ENCODE results near the gene WDR36. TPM values are rescaled to one million over a fixed set of nuclear protein-coding genes. Genes with fewer than 3 reads are reported as not detected.

WDR36 gene
- total and polyA plus RNA-seq, 2 of the 13 experiments (the other 11 are each of a cell fraction or from before 2014, with no cell fraction given): 18.2 to 40.6 TPM

- H3K4me3 ChIP-seq (replicated peaks in 1 of 3; ENCODE audit: insufficient read depth in 1 of 3, low read depth in 2 of 3, low read length in 3 of 3): no peak overlapping the region
- no peaks in the 10 kb centered on the region for H3K36me3 ChIP-seq (replicated peaks in 1 of 2; ENCODE audit: control insufficient read depth in 1 of 2, insufficient read depth in 2 of 2, low read length in 2 of 2)
- no peak overlapping the region for H3K4me2 ChIP-seq (ENCODE audit: low read depth, low read length)
- H4K20me1 ChIP-seq (ENCODE audit: insufficient read depth, low read length): no peaks in the 10 kb centered on the region
- 11% methylated on average over 3 of the region's 3 CpGs for WGBS (ENCODE audit: low lambda C conversion rate)
- BruUV-seq (replicated peaks): no TSS peak
- no peak for TF ChIP-seq PITX1 (CRISPR knock-in tag; IDR thresholded peaks at IDR 0.05)
- TF ChIP-seq TGIF2 (CRISPR knock-in tag; IDR thresholded peaks at IDR 0.05): no peak
- TF ChIP-seq NRL (CRISPR knock-in tag; IDR thresholded peaks at IDR 0.05; ENCODE audit: borderline replicate concordance): no peak
- TF ChIP-seq, protein P1, sequence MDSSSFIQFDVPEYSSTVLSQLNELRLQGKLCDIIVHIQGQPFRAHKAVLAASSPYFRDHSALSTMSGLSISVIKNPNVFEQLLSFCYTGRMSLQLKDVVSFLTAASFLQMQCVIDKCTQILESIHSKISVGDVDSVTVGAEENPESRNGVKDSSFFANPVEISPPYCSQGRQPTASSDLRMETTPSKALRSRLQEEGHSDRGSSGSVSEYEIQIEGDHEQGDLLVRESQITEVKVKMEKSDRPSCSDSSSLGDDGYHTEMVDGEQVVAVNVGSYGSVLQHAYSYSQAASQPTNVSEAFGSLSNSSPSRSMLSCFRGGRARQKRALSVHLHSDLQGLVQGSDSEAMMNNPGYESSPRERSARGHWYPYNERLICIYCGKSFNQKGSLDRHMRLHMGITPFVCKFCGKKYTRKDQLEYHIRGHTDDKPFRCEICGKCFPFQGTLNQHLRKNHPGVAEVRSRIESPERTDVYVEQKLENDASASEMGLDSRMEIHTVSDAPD (CRISPR knock-in tag; IDR thresholded peaks at IDR 0.05): no peak
- ChIA-PET CTCF (ENCODE audit: low intra/inter-chr PET ratio, low total read pairs) (no interaction called here), POLR2A (no interaction called here)
- no peak overlapping the region for H3K9ac ChIP-seq (ENCODE audit: insufficient read depth, low read depth, low read length)
- no peak for ATAC-seq
- no peak for DNase-seq (ENCODE audit: low spot score)
- in situ Hi-C loops (cut with HindIII; ENCODE audit: extremely low pct_ligation_motif_present, low pct_unique_long_range_greater_than_20kb) (loop anchor here (10.0 to 25.0 kb wide), 2 partner anchors 333 to 991 kb away; no protein-coding TSS in a partner anchor), intact Hi-C loops (cut with micrococcal nuclease; ENCODE audit: unreplicated experiment) (no loop called here)
- H3K27ac ChIP-seq (ENCODE audit: extremely low read length, insufficient read depth, low read length): no peak overlapping the region
- H3K27me3 ChIP-seq (ENCODE audit: control insufficient read depth in 1 of 2, insufficient read depth in 2 of 2, low read length in 2 of 2): no peaks in the 10 kb centered on the region
- H2AFZ ChIP-seq (ENCODE audit: low read length): no peak overlapping the region
- H3K9me3 ChIP-seq (ENCODE audit: low read length): no peaks in the 10 kb centered on the region
- no peaks in the 10 kb centered on the region for H3K4me1 ChIP-seq (ENCODE audit: insufficient read depth, low read length)
- H3K79me2 ChIP-seq (ENCODE audit: insufficient read depth, low read length): no peaks in the 10 kb centered on the region
- no peak for FAIRE-seq
These were observed 61.8 kb downstream of the WDR36 start for GRCh38 chr5:111153945-111154344.

DNA sequence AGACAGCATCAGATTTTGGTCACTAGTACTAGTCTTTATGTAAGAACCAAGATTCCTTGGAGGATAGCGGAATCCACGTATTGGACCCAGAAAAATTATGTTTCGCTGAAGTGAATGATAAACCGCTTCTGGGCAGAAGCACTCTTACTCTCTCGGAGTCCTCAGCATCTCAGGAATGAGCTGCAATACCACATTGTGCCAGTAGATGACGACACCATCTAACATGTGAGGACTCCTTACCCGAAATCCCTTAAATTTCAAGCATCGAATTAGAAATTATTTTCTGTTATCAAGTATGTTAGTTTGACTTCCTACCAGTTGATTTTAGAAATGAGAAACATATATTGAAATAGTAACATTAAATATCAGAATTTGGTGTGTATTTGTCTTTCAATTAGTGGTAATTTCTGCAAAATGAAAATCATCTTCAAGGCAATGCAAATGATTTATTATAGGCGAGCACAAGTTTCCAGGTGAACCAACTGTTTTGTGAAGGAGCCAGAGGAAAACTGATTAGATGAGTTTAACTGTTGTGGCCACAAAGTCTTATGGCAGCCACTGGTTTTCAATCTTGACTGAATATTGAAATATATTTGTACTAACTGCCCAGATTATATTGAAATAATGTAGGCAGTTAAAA, 66.1 kb downstream of the WDR36 start:
- H3K27ac ChIP-seq (ENCODE audit: extremely low read length, insufficient read depth, low read length): no peak overlapping the region
- no peak overlapping the region for H2AFZ ChIP-seq (ENCODE audit: low read length)
- no peaks in the 10 kb centered on the region for H3K4me1 ChIP-seq (ENCODE audit: insufficient read depth, low read length)
- H3K4me3 ChIP-seq (replicated peaks in 1 of 3; ENCODE audit: insufficient read depth in 1 of 3, low read depth in 2 of 3, low read length in 3 of 3): no peak overlapping the region
- CTCF ChIA-PET (ENCODE audit: low intra/inter-chr PET ratio, low total read pairs): interaction anchor here (1.9 to 2.9 kb wide), 2 partner anchors 121 to 989 kb away, joined by 9 to 28 read pairs; no protein-coding TSS in a partner anchor
- in situ Hi-C loops (cut with HindIII; ENCODE audit: extremely low pct_ligation_motif_present, low pct_unique_long_range_greater_than_20kb) (loop anchor here (5.0 to 25.0 kb wide), 3 partner anchors 119 to 987 kb away; no protein-coding TSS in a partner anchor), intact Hi-C loops (cut with micrococcal nuclease; ENCODE audit: unreplicated experiment) (loop anchor here (1.0 to 5.0 kb wide), 4 partner anchors 121 to 989 kb away; no protein-coding TSS in a partner anchor)
- H3K79me2 ChIP-seq (ENCODE audit: insufficient read depth, low read length): no peaks in the 10 kb centered on the region
- peak; percentile 78 for ATAC-seq
- no peaks in the 10 kb centered on the region for H3K36me3 ChIP-seq (replicated peaks in 1 of 2; ENCODE audit: control insufficient read depth in 1 of 2, insufficient read depth in 2 of 2, low read length in 2 of 2)
- H3K27me3 ChIP-seq (ENCODE audit: control insufficient read depth in 1 of 2, insufficient read depth in 2 of 2, low read length in 2 of 2): no peaks in the 10 kb centered on the region
- H3K9me3 ChIP-seq (ENCODE audit: low read length): no peaks in the 10 kb centered on the region
- peak; percentile 63 for FAIRE-seq
- no peak overlapping the region for H3K4me2 ChIP-seq (ENCODE audit: low read depth, low read length)
- POLR2A ChIA-PET: no interaction called here
- DNase-seq (ENCODE audit: low spot score): peak; percentile 56
- H4K20me1 ChIP-seq (ENCODE audit: insufficient read depth, low read length): no peaks in the 10 kb centered on the region
- WGBS (ENCODE audit: low lambda C conversion rate): under 1% methylated on average over 9 of the region's 9 CpGs
- H3K9ac ChIP-seq (ENCODE audit: insufficient read depth, low read depth, low read length): no peak overlapping the region
- no TSS peak for BruUV-seq (replicated peaks)
- TF ChIP-seq HDAC2 (CRISPR knock-in tag; IDR thresholded peaks at IDR 0.05) (no peak), TEAD3 (CRISPR knock-in tag; optimal IDR thresholded peaks at IDR 0.05; ENCODE audit: borderline replicate concordance) (peak; percentile 13), RAD21 (CRISPR knock-in tag; IDR thresholded peaks at IDR 0.05) (peak; percentile 67), FOSL1 (CRISPR knock-in tag; IDR thresholded peaks at IDR 0.05; ENCODE audit: borderline replicate concordance) (no peak), PHF8 (CRISPR knock-in tag; IDR thresholded peaks at IDR 0.05) (no peak), ZNF883 (CRISPR knock-in tag; IDR thresholded peaks at IDR 0.05; ENCODE audit: not compliant biosample characterization) (no peak), SMC3 (IDR thresholded peaks at IDR 0.05; ENCODE audit: low read length) (peak; percentile 84), NPAS2 (CRISPR knock-in tag; IDR thresholded peaks at IDR 0.05; ENCODE audit: borderline replicate concordance) (no peak)
- TF ChIP-seq, protein P2, sequence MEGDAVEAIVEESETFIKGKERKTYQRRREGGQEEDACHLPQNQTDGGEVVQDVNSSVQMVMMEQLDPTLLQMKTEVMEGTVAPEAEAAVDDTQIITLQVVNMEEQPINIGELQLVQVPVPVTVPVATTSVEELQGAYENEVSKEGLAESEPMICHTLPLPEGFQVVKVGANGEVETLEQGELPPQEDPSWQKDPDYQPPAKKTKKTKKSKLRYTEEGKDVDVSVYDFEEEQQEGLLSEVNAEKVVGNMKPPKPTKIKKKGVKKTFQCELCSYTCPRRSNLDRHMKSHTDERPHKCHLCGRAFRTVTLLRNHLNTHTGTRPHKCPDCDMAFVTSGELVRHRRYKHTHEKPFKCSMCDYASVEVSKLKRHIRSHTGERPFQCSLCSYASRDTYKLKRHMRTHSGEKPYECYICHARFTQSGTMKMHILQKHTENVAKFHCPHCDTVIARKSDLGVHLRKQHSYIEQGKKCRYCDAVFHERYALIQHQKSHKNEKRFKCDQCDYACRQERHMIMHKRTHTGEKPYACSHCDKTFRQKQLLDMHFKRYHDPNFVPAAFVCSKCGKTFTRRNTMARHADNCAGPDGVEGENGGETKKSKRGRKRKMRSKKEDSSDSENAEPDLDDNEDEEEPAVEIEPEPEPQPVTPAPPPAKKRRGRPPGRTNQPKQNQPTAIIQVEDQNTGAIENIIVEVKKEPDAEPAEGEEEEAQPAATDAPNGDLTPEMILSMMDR (CRISPR knock-in tag; IDR thresholded peaks at IDR 0.05): peak; percentile 85
- TF ChIP-seq, protein P3, sequence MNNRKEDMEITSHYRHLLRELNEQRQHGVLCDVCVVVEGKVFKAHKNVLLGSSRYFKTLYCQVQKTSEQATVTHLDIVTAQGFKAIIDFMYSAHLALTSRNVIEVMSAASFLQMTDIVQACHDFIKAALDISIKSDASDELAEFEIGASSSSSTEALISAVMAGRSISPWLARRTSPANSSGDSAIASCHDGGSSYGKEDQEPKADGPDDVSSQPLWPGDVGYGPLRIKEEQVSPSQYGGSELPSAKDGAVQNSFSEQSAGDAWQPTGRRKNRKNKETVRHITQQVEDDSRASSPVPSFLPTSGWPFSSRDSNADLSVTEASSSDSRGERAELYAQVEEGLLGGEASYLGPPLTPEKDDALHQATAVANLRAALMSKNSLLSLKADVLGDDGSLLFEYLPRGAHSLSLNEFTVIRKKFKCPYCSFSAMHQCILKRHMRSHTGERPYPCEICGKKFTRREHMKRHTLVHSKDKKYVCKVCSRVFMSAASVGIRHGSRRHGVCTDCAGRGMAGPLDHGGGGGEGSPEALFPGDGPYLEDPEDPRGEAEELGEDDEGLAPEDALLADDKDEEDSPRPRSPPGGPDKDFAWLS (CRISPR knock-in tag; IDR thresholded peaks at IDR 0.05; ENCODE audit: borderline replicate concordance): no peak
